NCI-H2171 (cell line): ENCODE data around the gene NRXN3.

Experiments used
- DNase-seq: peaks from one replicate; lab custom pipeline; 2025; lab: John Stamatoyannopoulos, UW

The NRXN3 gene

GRCh38 chr14:78638926-78639325 lies 468.8 kb downstream of the NRXN3 start:
- no peak for DNase-seq

GRCh38 chr14:78644824-78645559 lies 474.8 kb downstream of the NRXN3 start:
- DNase-seq, result no peak

GRCh38 chr14:78652727-78653126 lies 482.6 kb downstream of the NRXN3 start:
- DNase-seq, result no peak

GRCh38 chr14:78653173-78653572 lies 483.0 kb downstream of the NRXN3 start:
- DNase-seq, result no peak

- DNase-seq, result no peak
Measured at GRCh38 chr14:78657451-78657850, 487.3 kb downstream of the NRXN3 start.

- no peak for DNase-seq
Measured at GRCh38 chr14:78664841-78665240, 494.7 kb downstream of the NRXN3 start.

- DNase-seq, result no peak
Measured at GRCh38 chr14:78666336-78667056, 496.3 kb downstream of the NRXN3 start.

- no peak for DNase-seq
Measured at GRCh38 chr14:78667141-78667540, 497.0 kb downstream of the NRXN3 start.

GRCh38 chr14:78673845-78674244 lies 503.7 kb downstream of the NRXN3 start:
- no peak for DNase-seq

- no peak for DNase-seq
Measured at GRCh38 chr14:78674820-78675219, 504.6 kb downstream of the NRXN3 start.

- DNase-seq, result no peak
Measured at GRCh38 chr14:78683206-78683605, 513.0 kb downstream of the NRXN3 start.

GRCh38 chr14:78683981-78684380 lies 513.8 kb downstream of the NRXN3 start:
- DNase-seq, result no peak

GRCh38 chr14:78688503-78688902 lies 518.3 kb downstream of the NRXN3 start:
- no peak for DNase-seq

GRCh38 chr14:78690836-78691235 lies 520.7 kb downstream of the NRXN3 start:
- DNase-seq, result no peak

- peak; percentile 13 for DNase-seq
Measured at GRCh38 chr14:78697341-78697740, 527.2 kb downstream of the NRXN3 start.

- DNase-seq, result no peak
Measured at GRCh38 chr14:78698991-78699390, 528.8 kb downstream of the NRXN3 start.

- DNase-seq, result peak; percentile 19
Measured at GRCh38 chr14:78700236-78700635, 530.1 kb downstream of the NRXN3 start.

- DNase-seq, result no peak
Measured at GRCh38 chr14:78701246-78701645, 531.1 kb downstream of the NRXN3 start.

- DNase-seq, result no peak
Measured at GRCh38 chr14:78704965-78705364, 534.8 kb downstream of the NRXN3 start.

- no peak for DNase-seq
Measured at GRCh38 chr14:78705989-78706388, 535.8 kb downstream of the NRXN3 start.

- no peak for DNase-seq
Measured at GRCh38 chr14:78709795-78710557, 539.8 kb downstream of the NRXN3 start.

GRCh38 chr14:78710963-78711362 lies 540.8 kb downstream of the NRXN3 start:
- no peak for DNase-seq

GRCh38 chr14:78713716-78714115 lies 543.5 kb downstream of the NRXN3 start:
- no peak for DNase-seq
